Fibroblast of villous mesenchyme (primary cell): ENCODE measurements around the gene DUSP22. TPM values are rescaled to one million over a fixed set of nuclear protein-coding genes. Genes with fewer than 3 reads are reported as not detected.

Experiments
- DNase-seq: peaks from one replicate; pipeline ENCODE4 v3.0.0-alpha.2; 2010; ENCODE audit warnings: low read depth
- H3K4me3 ChIP-seq: 2 replicates; pipeline ENCODE4 v1.5.1; 2011; ENCODE audit warnings: low read depth, mild to moderate bottlenecking, low read length
- CTCF ChIP-seq: IDR thresholded peaks from 2 replicates; pipeline ENCODE4 v1.5.1; 2012; ENCODE audit warnings: low read depth, mild to moderate bottlenecking, low read length; ENCODE audit not compliant: insufficient read depth
- total RNA-seq: library from RNA; depleted of rRNA; stranded (reverse); fragments of >200 nt; gene quantifications from 2 replicates; pipeline ENCODE4 v1.2.3, GENCODE V29; 2012

DUSP22 gene
- total RNA-seq, 1 donor = 14.7 TPM

- H3K4me3 ChIP-seq = no peak overlapping the region
- no peak for TF ChIP-seq CTCF
- DNase-seq = peak; percentile 53
These were observed 19.5 kb downstream of the DUSP22 start for GRCh38 chr6:311679-312220.

DNA sequence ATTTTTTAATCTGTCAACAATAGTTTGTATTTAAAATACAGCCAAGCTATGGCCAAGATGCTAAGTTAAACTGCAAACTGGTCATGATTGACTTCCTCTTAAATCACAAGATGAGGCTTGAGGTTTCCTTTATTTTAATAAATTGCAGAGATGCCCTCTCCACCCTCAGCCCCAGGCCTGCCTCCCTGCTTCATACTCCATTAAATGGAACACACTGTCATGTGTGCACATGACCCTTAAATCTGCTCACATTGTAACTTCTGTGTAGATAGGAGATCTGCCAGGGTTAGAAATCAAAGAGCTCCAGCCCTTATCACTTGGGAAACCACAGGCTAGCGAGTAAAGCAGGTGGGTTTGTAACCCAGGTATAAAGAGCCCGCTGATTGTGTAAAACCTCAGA, 20.8 kb downstream of the DUSP22 start:
- no peak for DNase-seq
- no peak for TF ChIP-seq CTCF
- no peak overlapping the region for H3K4me3 ChIP-seq

GRCh38 chr6:313917-314316, 21.6 kb downstream of the DUSP22 start:
- no peak for TF ChIP-seq CTCF
- DNase-seq = no peak
- no peak overlapping the region for H3K4me3 ChIP-seq

- TF ChIP-seq CTCF = no peak
- no peak for DNase-seq
These were observed 22.1 kb downstream of the DUSP22 start for GRCh38 chr6:314377-314776.

GRCh38 chr6:315226-315625, 22.9 kb downstream of the DUSP22 start:
- no peak for TF ChIP-seq CTCF
- no peak overlapping the region for H3K4me3 ChIP-seq

More at GRCh38 chr6:314377-314776, 22.1 kb downstream of the DUSP22 start:
- no peak overlapping the region for H3K4me3 ChIP-seq

DNA sequence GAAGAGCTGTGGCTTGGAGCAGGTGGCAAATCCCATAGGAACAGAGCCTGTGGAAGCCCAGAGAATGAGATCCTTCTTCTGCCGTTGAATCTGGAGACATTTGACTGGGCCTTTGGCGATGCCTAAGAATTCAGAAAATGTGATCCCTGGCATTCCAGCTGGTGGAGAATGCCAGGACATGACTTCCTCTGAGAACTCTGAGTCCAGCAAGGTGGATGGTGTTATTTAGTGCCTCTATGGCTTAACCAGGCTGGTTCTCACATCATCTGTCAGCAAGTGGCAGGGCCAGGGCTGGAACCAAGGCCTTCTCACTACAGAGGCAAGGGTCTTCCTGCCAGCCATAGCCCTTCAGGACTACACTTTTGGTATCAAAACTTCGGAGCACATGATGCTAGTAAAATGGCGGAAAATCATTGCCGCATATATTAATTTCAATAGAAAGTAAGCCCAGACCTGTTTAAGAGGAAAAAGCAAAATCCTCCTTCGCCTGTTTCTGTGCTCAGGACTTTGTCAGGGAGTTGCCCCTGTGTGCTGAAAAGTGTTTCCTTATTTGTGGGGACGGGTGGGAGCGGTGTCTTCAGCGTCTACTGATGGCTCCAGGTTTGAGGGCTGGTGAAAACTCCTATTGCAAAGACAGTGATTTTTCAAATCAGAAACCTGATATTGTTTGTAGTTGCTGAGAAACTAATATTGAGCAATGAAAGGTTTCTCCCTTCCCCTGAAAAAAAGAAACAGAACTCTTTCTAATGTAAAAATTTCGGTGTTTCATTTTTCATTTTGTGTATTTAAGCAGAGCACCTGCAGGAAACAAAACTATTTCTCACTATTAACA, 23.9 kb downstream of the DUSP22 start:
- DNase-seq = no peak
- TF ChIP-seq CTCF = no peak
- no peak overlapping the region for H3K4me3 ChIP-seq

More at GRCh38 chr6:315226-315625, 22.9 kb downstream of the DUSP22 start:
- no peak for DNase-seq
